ENCODE results near the gene WWTR1. TPM values are rescaled to one million over a fixed set of nuclear protein-coding genes. Genes with fewer than 3 reads are reported as not detected.

Gene WWTR1
- 4.8 and 4.9 TPM in 2 replicates for polyA plus RNA-seq

GRCh38 chr3:149657926-149658743, at the start of gene WWTR1:
Gene WWTR1, minus strand, starts transcription at chr3:149658025. Its CDS starts 719 bp downstream, at chr3:149657306.

GRCh38 chr3:149474250-149474817, 183.5 kb downstream of the WWTR1 start, which contains the start of gene TM4SF4:
Gene TM4SF4, plus strand, starts transcription at chr3:149474697. Its CDS starts 181 bp downstream, at chr3:149474878.

Other genes starting within 250 kb of the WWTR1 start
- gene TM4SF4, start 183.3 kb downstream of the WWTR1 start, polyA plus RNA-seq = not detected in 2 replicates
- 18.5 and 19.8 TPM in 2 replicates for gene COMMD2, start 94.5 kb upstream of the WWTR1 start, polyA plus RNA-seq
- gene ANKUB1, start 134.5 kb upstream of the WWTR1 start, polyA plus RNA-seq = not detected in 2 replicates
- gene RNF13, start 155.2 kb upstream of the WWTR1 start, polyA plus RNA-seq = 267 and 428 TPM in 2 replicates